Measurements from ENCODE around the gene SLCO1B1. TPM values are rescaled to one million over a fixed set of nuclear protein-coding genes. Genes with fewer than 3 reads are reported as not detected.
"Not testable (repeated sequence)": the region's sequence is repeated elsewhere in the genome, so short reads cannot be mapped to it uniquely, and the experiment has no call there.

The SLCO1B1 gene
- total RNA-seq, 2 experiments from 2014 or later, result not detected

- TF ChIP-seq CTCF (conservative IDR thresholded peaks at IDR 0.05; ENCODE audit: low read length) (no peak), EZH2phosphoT487 (IDR thresholded peaks at IDR 0.05; ENCODE audit: borderline replicate concordance, low read depth, low read length) (no peak)
- ChIA-PET POLR2A (no interaction called here), CTCF (ENCODE audit: unreplicated experiment) (no interaction called here)
- no peak overlapping the region for H3K4me2 ChIP-seq (ENCODE audit: low read length)
- H2AFZ ChIP-seq (ENCODE audit: low read length), result no peak overlapping the region
- H3K36me3 ChIP-seq (ENCODE audit: insufficient read depth, low read length), result no peaks in the 10 kb centered on the region
- BruUV-seq (replicated peaks), result no TSS peak
- no peaks in the 10 kb centered on the region for H4K20me1 ChIP-seq (ENCODE audit: insufficient read depth, low read length)
- no peaks in the 10 kb centered on the region for H3K4me1 ChIP-seq (ENCODE audit: insufficient read depth, low read length, poor library complexity, severe bottlenecking)
- no peak overlapping the region for H3K4me3 ChIP-seq (ENCODE audit: low read depth, low read length, poor library complexity, severe bottlenecking)
- H3K79me2 ChIP-seq (ENCODE audit: insufficient read depth, low read depth, low read length), result no peaks in the 10 kb centered on the region
- H3K9me2 ChIP-seq (ENCODE audit: insufficient read depth, low read length), result no peaks in the 10 kb centered on the region
- DNase-seq (ENCODE audit: low spot score), result no peak
- H3K9me3 ChIP-seq (ENCODE audit: low read length), result no peaks in the 10 kb centered on the region
- intact Hi-C loops (cut with micrococcal nuclease; ENCODE audit: unreplicated experiment), result no loop called here
- no peak overlapping the region for H3K27ac ChIP-seq (ENCODE audit: low read depth, low read length, poor library complexity, severe bottlenecking)
Measured at GRCh38 chr12:21129351-21129750, 1.6 kb upstream of the SLCO1B1 start.

GRCh38 chr12:21129906-21130305, 1.1 kb upstream of the SLCO1B1 start:
- POLR2A ChIA-PET, result no interaction called here
- no peaks in the 10 kb centered on the region for H3K36me3 ChIP-seq (ENCODE audit: insufficient read depth, low read length)
- no peaks in the 10 kb centered on the region for H4K20me1 ChIP-seq (ENCODE audit: insufficient read depth, low read length)
- H3K79me2 ChIP-seq (ENCODE audit: insufficient read depth, low read depth, low read length), result no peaks in the 10 kb centered on the region
- no peaks in the 10 kb centered on the region for H3K4me1 ChIP-seq (ENCODE audit: insufficient read depth, low read length, poor library complexity, severe bottlenecking)
- no peaks in the 10 kb centered on the region for H3K9me2 ChIP-seq (ENCODE audit: insufficient read depth, low read length)
- no peaks in the 10 kb centered on the region for H3K9me3 ChIP-seq (ENCODE audit: low read length)
- TF ChIP-seq EZH2phosphoT487 (IDR thresholded peaks at IDR 0.05; ENCODE audit: borderline replicate concordance, low read depth, low read length), result no peak
- TF ChIP-seq CTCF (conservative IDR thresholded peaks at IDR 0.05; ENCODE audit: low read length), result no peak
- intact Hi-C loops (cut with micrococcal nuclease; ENCODE audit: unreplicated experiment), result no loop called here
- H3K4me3 ChIP-seq (ENCODE audit: low read depth, low read length, poor library complexity, severe bottlenecking), result no peak overlapping the region
- CTCF ChIA-PET (ENCODE audit: unreplicated experiment), result no interaction called here
- H3K27ac ChIP-seq (ENCODE audit: low read depth, low read length, poor library complexity, severe bottlenecking), result no peak overlapping the region
- no peak overlapping the region for H2AFZ ChIP-seq (ENCODE audit: low read length)
- H3K4me2 ChIP-seq (ENCODE audit: low read length), result no peak overlapping the region
- no peak for DNase-seq (ENCODE audit: low spot score)
- no TSS peak for BruUV-seq (replicated peaks)

DNA sequence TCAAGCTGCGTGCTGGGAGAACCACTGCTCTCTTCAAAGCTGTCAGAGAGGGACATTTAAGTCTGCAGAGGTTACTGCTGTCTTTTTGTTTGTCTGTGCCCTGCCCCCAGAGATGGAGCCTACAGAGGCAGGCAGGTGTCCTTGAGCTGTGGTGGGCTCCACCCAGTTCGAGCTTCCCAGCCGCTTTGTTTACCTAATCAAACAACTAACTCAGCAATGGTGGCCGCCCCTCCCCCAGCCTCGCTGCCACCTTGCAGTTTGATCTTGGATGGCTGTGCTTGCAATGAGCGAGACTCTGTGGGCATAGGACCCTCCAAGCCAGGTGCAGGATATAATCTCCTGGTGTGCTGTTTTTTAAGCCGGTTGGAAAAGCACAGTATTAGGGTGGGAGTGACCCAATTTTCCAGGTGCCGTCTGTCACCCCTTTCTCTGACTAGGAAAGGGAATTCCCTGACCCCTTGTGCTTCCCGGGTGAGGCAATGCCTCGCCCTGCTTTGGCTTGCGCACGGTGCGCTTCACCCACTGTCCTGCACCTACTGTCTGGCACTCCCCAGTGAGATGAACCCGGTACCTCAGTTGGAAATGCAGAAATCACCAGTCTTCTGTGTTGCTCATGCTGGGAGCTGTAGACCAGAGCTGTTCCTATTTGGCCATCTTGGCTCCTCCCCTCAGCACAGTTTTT, 6.5 kb downstream of the SLCO1B1 start:
- H3K36me3 ChIP-seq (ENCODE audit: insufficient read depth, low read length); H3K4me1 ChIP-seq (ENCODE audit: insufficient read depth, low read length, poor library complexity, severe bottlenecking); intact Hi-C loops (cut with micrococcal nuclease; ENCODE audit: unreplicated experiment); H3K9me3 ChIP-seq (ENCODE audit: low read length); H3K27ac ChIP-seq (ENCODE audit: low read depth, low read length, poor library complexity, severe bottlenecking); H4K20me1 ChIP-seq (ENCODE audit: insufficient read depth, low read length); H3K79me2 ChIP-seq (ENCODE audit: insufficient read depth, low read depth, low read length); POLR2A ChIA-PET; H2AFZ ChIP-seq (ENCODE audit: low read length); BruUV-seq (replicated peaks); CTCF ChIA-PET (ENCODE audit: unreplicated experiment); H3K4me3 ChIP-seq (ENCODE audit: low read depth, low read length, poor library complexity, severe bottlenecking); H3K9me2 ChIP-seq (ENCODE audit: insufficient read depth, low read length); H3K4me2 ChIP-seq (ENCODE audit: low read length); DNase-seq (ENCODE audit: low spot score): not testable (repeated sequence)
